HEK293T (cell line): Measurements from ENCODE around the gene SGTA.

Source experiments
- CTCF ChIA-PET: fragments of 350-600 bp; formaldehyde crosslinking; extraction: SDS; loops from one replicate; lab custom pipeline; 2021; ENCODE audit warnings: antibody characterized with exemption, inconsistent platforms; lab: Yijun Ruan, JAX
- POLR2A ChIA-PET: fragments of 350-600 bp; formaldehyde crosslinking; extraction: SDS; loops from one replicate; lab custom pipeline; 2020; ENCODE audit warnings: antibody characterized with exemption, inconsistent platforms; lab: Yijun Ruan, JAX
- DNase-seq: peaks from one replicate; pipeline ENCODE4 v3.0.0; 2012; ENCODE audit warnings: mixed read lengths; ENCODE audit errors: extremely low spot score
- ARNT ChIP-seq: fragments of 450-650 bp; IDR thresholded peaks from 2 replicates; pipeline ENCODE4 v1.6.1; 2017; ENCODE audit warnings: mild to moderate bottlenecking
- BHLHE40 ChIP-seq: fragments of 450-650 bp; IDR thresholded peaks from 2 replicates; pipeline ENCODE4 v1.6.1; 2016; ENCODE audit warnings: mild to moderate bottlenecking, moderate library complexity, borderline replicate concordance
- CTBP1 ChIP-seq: fragments of 450-650 bp; IDR thresholded peaks from 2 replicates; pipeline ENCODE4 v1.6.1; 2016; ENCODE audit warnings: borderline replicate concordance
- ELF4 ChIP-seq: fragments of 450-650 bp; IDR thresholded peaks from 2 replicates; pipeline ENCODE4 v1.6.1; 2017; ENCODE audit warnings: antibody characterized with exemption
- FOXA1 ChIP-seq: fragments of 450-650 bp; IDR thresholded peaks from 2 replicates; pipeline ENCODE4 v1.6.1; 2016; ENCODE audit warnings: mild to moderate bottlenecking
- FOXK2 ChIP-seq: fragments of 450-650 bp; IDR thresholded peaks from 2 replicates; pipeline ENCODE4 v1.6.1; 2016; ENCODE audit warnings: mild to moderate bottlenecking
- FOXM1 ChIP-seq: fragments of 450-650 bp; IDR thresholded peaks from 2 replicates; pipeline ENCODE4 v1.6.1; 2017; ENCODE audit warnings: mild to moderate bottlenecking, borderline replicate concordance
- HDGF ChIP-seq: fragments of 450-650 bp; IDR thresholded peaks from 2 replicates; pipeline ENCODE4 v1.6.1; 2017; ENCODE audit warnings: antibody characterized with exemption, borderline replicate concordance
- L3MBTL2 ChIP-seq: fragments of 450-650 bp; conservative IDR thresholded peaks from 2 replicates; pipeline ENCODE4 v1.6.1; 2016; ENCODE audit warnings: mild to moderate bottlenecking
- LEF1 ChIP-seq: fragments of 450-650 bp; IDR thresholded peaks from 2 replicates; pipeline ENCODE4 v1.6.1; 2017; ENCODE audit warnings: mild to moderate bottlenecking, borderline replicate concordance
- NFRKB ChIP-seq: fragments of 450-650 bp; IDR thresholded peaks from 2 replicates; pipeline ENCODE4 v1.6.1; 2016; ENCODE audit warnings: mild to moderate bottlenecking, moderate library complexity
- SP1 ChIP-seq: fragments of 450-650 bp; IDR thresholded peaks from 2 replicates; pipeline ENCODE4 v1.6.1; 2017
- SUZ12 ChIP-seq: fragments of 450-650 bp; IDR thresholded peaks from 2 replicates; pipeline ENCODE4 v1.6.1; 2016; ENCODE audit warnings: mild to moderate bottlenecking
- TARDBP ChIP-seq: fragments of 450-650 bp; IDR thresholded peaks from 2 replicates; pipeline ENCODE4 v1.6.1; 2016
- ZNF384 ChIP-seq: fragments of 450-650 bp; IDR thresholded peaks from 2 replicates; pipeline ENCODE4 v1.6.1; 2016
- TF ChIP-seq, protein P1 (sequence below): fragments of 450-650 bp; IDR thresholded peaks from 2 replicates; pipeline ENCODE4 v1.6.1; 2016

Gene SGTA

DNA sequence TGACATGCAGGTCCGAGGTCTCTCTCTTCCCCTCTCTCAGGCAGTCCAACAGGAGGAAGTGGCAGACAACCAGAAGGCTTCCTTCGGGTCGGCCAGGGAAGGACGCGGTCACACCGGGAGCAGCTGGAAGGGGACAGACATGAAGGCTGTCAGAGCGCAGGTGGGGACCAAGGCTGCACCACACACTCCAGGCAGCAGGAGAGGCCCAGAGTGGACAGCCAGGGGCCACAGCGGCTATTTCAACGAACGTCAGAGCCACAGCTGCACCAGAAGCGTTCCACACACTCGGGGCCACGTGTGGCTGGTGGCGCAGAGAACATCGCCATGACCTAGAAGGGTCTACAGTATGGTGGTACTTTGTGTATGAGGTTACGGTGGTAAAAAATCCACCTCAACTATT, 27.3 kb downstream of the SGTA start:
- no peak for DNase-seq
- POLR2A ChIA-PET = no interaction called here
- CTCF ChIA-PET = no interaction called here
- TF ChIP-seq FOXM1 (no peak), ELF4 (no peak), BHLHE40 (no peak), L3MBTL2 (no peak), CTBP1 (no peak), SUZ12 (no peak), SP1 (no peak), HDGF (no peak), ZNF384 (no peak), FOXK2 (no peak), NFRKB (no peak), ARNT (no peak), LEF1 (no peak), FOXA1 (no peak), TARDBP (no peak)
- TF ChIP-seq, protein P1, sequence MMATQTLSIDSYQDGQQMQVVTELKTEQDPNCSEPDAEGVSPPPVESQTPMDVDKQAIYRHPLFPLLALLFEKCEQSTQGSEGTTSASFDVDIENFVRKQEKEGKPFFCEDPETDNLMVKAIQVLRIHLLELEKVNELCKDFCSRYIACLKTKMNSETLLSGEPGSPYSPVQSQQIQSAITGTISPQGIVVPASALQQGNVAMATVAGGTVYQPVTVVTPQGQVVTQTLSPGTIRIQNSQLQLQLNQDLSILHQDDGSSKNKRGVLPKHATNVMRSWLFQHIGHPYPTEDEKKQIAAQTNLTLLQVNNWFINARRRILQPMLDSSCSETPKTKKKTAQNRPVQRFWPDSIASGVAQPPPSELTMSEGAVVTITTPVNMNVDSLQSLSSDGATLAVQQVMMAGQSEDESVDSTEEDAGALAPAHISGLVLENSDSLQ = no peak

GRCh38 chr19:2755448-2755705, 27.7 kb downstream of the SGTA start:
- DNase-seq = no peak
- CTCF ChIA-PET = no interaction called here
- POLR2A ChIA-PET = no interaction called here
- no peak for TF ChIP-seq LEF1

GRCh38 chr19:2754659-2755447, 28.2 kb downstream of the SGTA start:
- no peak for TF ChIP-seq TARDBP
- TF ChIP-seq SUZ12 = no peak
- no peak for TF ChIP-seq LEF1
- TF ChIP-seq FOXK2 = no peak
- TF ChIP-seq FOXM1 = no peak
- TF ChIP-seq BHLHE40 = no peak
- TF ChIP-seq FOXA1 = no peak
- TF ChIP-seq CTBP1 = no peak
- TF ChIP-seq, protein P1 = no peak
- DNase-seq = no peak
- ChIA-PET POLR2A (no interaction called here), CTCF (interaction anchor here (1.3 kb wide), 1 partner anchor 106 kb away, joined by 3 read pairs; no protein-coding TSS in a partner anchor)

- POLR2A ChIA-PET = no interaction called here
These were observed 31.6 kb downstream of the SGTA start for GRCh38 chr19:2751438-2751830.

GRCh38 chr19:2750808-2751437, 32.1 kb downstream of the SGTA start:
- TF ChIP-seq LEF1 (no peak), ARNT (no peak), TARDBP (no peak), FOXA1 (no peak), ZNF384 (no peak), NFRKB (no peak), CTBP1 (no peak), SUZ12 (no peak), L3MBTL2 (no peak), SP1 (no peak), FOXK2 (no peak), ELF4 (no peak), HDGF (no peak), BHLHE40 (no peak), FOXM1 (no peak)
- TF ChIP-seq, protein P1 = no peak
- no peak for DNase-seq
- POLR2A ChIA-PET = no interaction called here
- CTCF ChIA-PET = interaction anchor here (2.4 kb wide), 1 partner anchor 103 kb away, joined by 26 read pairs; no protein-coding TSS in a partner anchor

More at GRCh38 chr19:2751438-2751830, 31.6 kb downstream of the SGTA start:
- DNase-seq = no peak
- CTCF ChIA-PET = no interaction called here
- no peak for TF ChIP-seq HDGF
- TF ChIP-seq ARNT = no peak
- TF ChIP-seq LEF1 = no peak

DNA sequence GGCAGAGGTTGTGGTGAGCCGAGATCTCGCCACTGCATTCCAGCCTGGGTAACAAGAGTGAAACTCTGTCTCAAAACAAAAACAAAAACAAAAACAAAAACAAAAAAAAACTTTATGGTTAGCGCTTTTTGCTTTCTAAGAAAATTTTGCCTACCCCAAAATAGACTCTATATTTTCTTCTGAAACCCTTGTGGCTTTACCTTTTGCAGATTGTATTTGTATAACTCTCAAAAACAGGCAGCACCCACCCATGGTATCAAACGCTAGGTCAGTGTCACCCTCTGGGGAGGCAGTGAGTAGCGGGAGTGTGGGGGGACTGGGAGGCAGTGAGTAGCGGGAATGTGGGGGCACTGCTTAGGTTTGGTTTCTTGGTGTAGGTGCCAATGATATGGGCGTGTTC, 35.7 kb downstream of the SGTA start:
- POLR2A ChIA-PET = no interaction called here
- CTCF ChIA-PET = interaction anchor here (0.7 to 1.0 kb wide), 2 partner anchors 99 kb away, joined by 4 to 5 read pairs; no protein-coding TSS in a partner anchor
- TF ChIP-seq BHLHE40 = no peak
- TF ChIP-seq HDGF = no peak
- no peak for TF ChIP-seq L3MBTL2
- no peak for TF ChIP-seq ZNF384
- TF ChIP-seq FOXM1 = no peak
- TF ChIP-seq TARDBP = no peak
- no peak for TF ChIP-seq CTBP1
- no peak for TF ChIP-seq ARNT
- TF ChIP-seq SUZ12 = no peak
- TF ChIP-seq SP1 = no peak
- TF ChIP-seq LEF1 = no peak
- TF ChIP-seq ELF4 = no peak
- no peak for TF ChIP-seq FOXK2
- TF ChIP-seq, protein P1 = no peak
- no peak for DNase-seq
